WTC11 (cell line): ENCODE data around the gene AHSA1. TPM values are rescaled to one million over a fixed set of nuclear protein-coding genes. Genes with fewer than 3 reads are reported as not detected.

Experiments used
- ATAC-seq: fragments of 200-7000 bp; cut with Tn5 transposase; 2 replicates; pipeline ENCODE4 v1.10.0; 2021; ENCODE audit warnings: mild to moderate bottlenecking, moderate library complexity
- CTCF ChIA-PET: fragments of 300-600 bp; sonication (Branson Sonifier 250); formaldehyde crosslinking; loops from one replicate; lab custom pipeline; 2021; ENCODE audit warnings: antibody characterized with exemption; lab: Charles Lee
- POLR2A ChIA-PET: fragments of 350-600 bp; sonication (Branson Sonifier 250); formaldehyde crosslinking; loops from one replicate; lab custom pipeline; 2021; ENCODE audit warnings: antibody characterized with exemption; lab: Charles Lee
- DNase-seq: peaks from one replicate; pipeline ENCODE4 v3.0.0; 2021; ENCODE audit warnings: low spot score
- H3K27ac Mint-ChIP-seq: 2 replicates; pipeline ENCODE4 v1.8.0; 2021; ENCODE audit warnings: mixed read lengths
- H3K27me3 Mint-ChIP-seq: 2 replicates; pipeline ENCODE4 v1.8.0; 2021; ENCODE audit warnings: low read depth, mild to moderate bottlenecking, moderate library complexity, mixed read lengths
- H3K36me3 Mint-ChIP-seq: 2 replicates; pipeline ENCODE4 v1.8.0; 2021; ENCODE audit warnings: mixed read lengths
- H3K4me1 Mint-ChIP-seq: 2 replicates; pipeline ENCODE4 v1.8.0; 2022; ENCODE audit warnings: mixed read lengths
- H3K4me3 Mint-ChIP-seq: 2 replicates; pipeline ENCODE4 v1.8.0; 2021; ENCODE audit warnings: mild to moderate bottlenecking, moderate library complexity, mixed read lengths
- H3K9me3 Mint-ChIP-seq: 2 replicates; pipeline ENCODE4 v1.8.0; 2021; ENCODE audit warnings: mixed read lengths
- ATF1 ChIP-seq: sonication (generic); formaldehyde crosslinking; IDR thresholded peaks from 2 replicates; pipeline ENCODE4 v1.8.1; 2023; ENCODE audit warnings: mild to moderate bottlenecking, moderate library complexity, missing genetic modification reagents
- GTF2I ChIP-seq: fragments of 250-450 bp; sonication (Bioruptor Pico); conservative IDR thresholded peaks from 2 replicates; pipeline ENCODE4 v1.4.0; 2021; ENCODE audit warnings: mild to moderate bottlenecking
- JAZF1 ChIP-seq: fragments of 250-450 bp; sonication (Bioruptor Pico); IDR thresholded peaks from 2 replicates; pipeline ENCODE4 v1.9.0; 2021; ENCODE audit warnings: moderate library complexity, mild to moderate bottlenecking, inconsistent platforms
- JUN ChIP-seq: sonication (generic); formaldehyde crosslinking; IDR thresholded peaks from 2 replicates; pipeline ENCODE4 v1.8.0; 2023; ENCODE audit warnings: mild to moderate bottlenecking, missing genetic modification reagents
- MLX ChIP-seq: sonication (generic); formaldehyde crosslinking; IDR thresholded peaks from 2 replicates; pipeline ENCODE4 v1.8.1; 2023; ENCODE audit warnings: mild to moderate bottlenecking, missing genetic modification reagents, moderate library complexity
- NR1H2 ChIP-seq: sonication (generic); formaldehyde crosslinking; IDR thresholded peaks from 2 replicates; pipeline ENCODE4 v1.9.0; 2021; ENCODE audit warnings: mild to moderate bottlenecking, moderate library complexity, missing genetic modification reagents
- PREB ChIP-seq: sonication (generic); formaldehyde crosslinking; IDR thresholded peaks from 2 replicates; pipeline ENCODE4 v1.8.1; 2022; ENCODE audit warnings: mild to moderate bottlenecking, missing genetic modification reagents, moderate library complexity, borderline replicate concordance
- RELA ChIP-seq: sonication (generic); formaldehyde crosslinking; IDR thresholded peaks from 2 replicates; pipeline ENCODE4 v1.8.1; 2022; ENCODE audit warnings: missing genetic modification reagents, mild to moderate bottlenecking, borderline replicate concordance
- TEAD4 ChIP-seq: sonication (generic); formaldehyde crosslinking; IDR thresholded peaks from 2 replicates; pipeline ENCODE4 v1.8.0; 2022; ENCODE audit warnings: mild to moderate bottlenecking, missing genetic modification reagents
- USF2 ChIP-seq: sonication (generic); formaldehyde crosslinking; IDR thresholded peaks from 2 replicates; pipeline ENCODE4 v1.8.1; 2023; ENCODE audit warnings: mild to moderate bottlenecking, missing genetic modification reagents, moderate library complexity
- ZBTB21 ChIP-seq: sonication (generic); formaldehyde crosslinking; IDR thresholded peaks from 2 replicates; pipeline ENCODE4 v1.8.1; 2023; ENCODE audit warnings: mild to moderate bottlenecking, missing genetic modification reagents, borderline replicate concordance
- ZNF425 ChIP-seq: fragments of 250-450 bp; sonication (Bioruptor Pico); conservative IDR thresholded peaks from 2 replicates; pipeline ENCODE4 v1.9.0; 2021; ENCODE audit warnings: mild to moderate bottlenecking
- ZNF671 ChIP-seq: fragments of 250-450 bp; sonication (Bioruptor Pico); IDR thresholded peaks from 2 replicates; pipeline ENCODE4 v1.8.0; 2021; ENCODE audit warnings: mild to moderate bottlenecking
- total RNA-seq: library from RNA; stranded (reverse); gene quantifications from 3 replicates; pipeline ENCODE4 v1.2.3, GENCODE V29; 2021

AHSA1 gene
- total RNA-seq, 1 experiment from 2014 or later: 186 TPM

GRCh38 chr14:77482422-77482821 lies 24.5 kb downstream of the AHSA1 start (continued):
- TF ChIP-seq ZNF425 (CRISPR knock-in tag): no peak
- TF ChIP-seq, all 79 proteins: peak for 0

GRCh38 chr14:77485256-77485655 lies 27.4 kb downstream of the AHSA1 start:
- Mint-ChIP-seq H3K9me3 (no peaks in the 10 kb centered on the region), H3K27me3 (no peaks in the 10 kb centered on the region), H3K27ac (no peak overlapping the region), H3K4me3 (no peak overlapping the region), H3K4me1 (no peaks in the 10 kb centered on the region), H3K36me3 (no peaks in the 10 kb centered on the region)
- ATAC-seq (no peak; the same call in 1 of the 2 replicates), DNase-seq (no peak)
- ChIA-PET POLR2A (no interaction called here), CTCF (no interaction called here)
- no peak for TF ChIP-seq JAZF1 (CRISPR knock-in tag)

GRCh38 chr14:77485901-77486678 lies 28.2 kb downstream of the AHSA1 start:
- Mint-ChIP-seq H3K36me3 (no peaks in the 10 kb centered on the region), H3K27ac (no peak overlapping the region), H3K27me3 (no peaks in the 10 kb centered on the region), H3K9me3 (no peaks in the 10 kb centered on the region), H3K4me3 (no peak overlapping the region), H3K4me1 (no peaks in the 10 kb centered on the region)
- ChIA-PET CTCF (no interaction called here), POLR2A (no interaction called here)
- TF ChIP-seq ATF1 (CRISPR knock-in tag) (no peak), NR1H2 (CRISPR knock-in tag) (no peak), PREB (CRISPR knock-in tag) (no peak), JUN (no peak), JAZF1 (CRISPR knock-in tag) (no peak)
- DNase-seq (no peak), ATAC-seq (no peak)

- H3K4me1 Mint-ChIP-seq: no peaks in the 10 kb centered on the region
- ChIA-PET POLR2A (no interaction called here), CTCF (no interaction called here)
- H3K36me3 Mint-ChIP-seq: no peaks in the 10 kb centered on the region
- no peak for TF ChIP-seq ZNF671 (CRISPR knock-in tag)
- TF ChIP-seq TEAD4 (CRISPR knock-in tag): no peak
- no peak for TF ChIP-seq GTF2I
- TF ChIP-seq MLX (CRISPR knock-in tag): no peak
- TF ChIP-seq USF2 (CRISPR knock-in tag): no peak
- no peak for ATAC-seq
- H3K4me3 Mint-ChIP-seq: no peak overlapping the region
- H3K9me3 Mint-ChIP-seq: no peaks in the 10 kb centered on the region
- H3K27me3 Mint-ChIP-seq: no peaks in the 10 kb centered on the region
- DNase-seq: no peak
- H3K27ac Mint-ChIP-seq: no peak overlapping the region
These were observed 30.7 kb downstream of the AHSA1 start for GRCh38 chr14:77488558-77488957.

- H3K4me3 Mint-ChIP-seq: no peak overlapping the region
- POLR2A ChIA-PET: no interaction called here
These were observed 31.1 kb downstream of the AHSA1 start for GRCh38 chr14:77489041-77489440.

More at GRCh38 chr14:77489041-77489440, 31.1 kb downstream of the AHSA1 start:
- ATAC-seq: no peak
- DNase-seq: no peak
- no peaks in the 10 kb centered on the region for H3K9me3 Mint-ChIP-seq
- TF ChIP-seq JUN: no peak
- TF ChIP-seq ZBTB21: no peak
- TF ChIP-seq RELA (CRISPR knock-in tag): no peak
- TF ChIP-seq, all 79 proteins: peak for 0
- Mint-ChIP-seq H3K27ac (no peak overlapping the region), H3K36me3 (no peaks in the 10 kb centered on the region), H3K27me3 (no peaks in the 10 kb centered on the region), H3K4me1 (no peaks in the 10 kb centered on the region)
- CTCF ChIA-PET: no interaction called here
